ENCODE results near the gene ATP8A2. TPM values are rescaled to one million over a fixed set of nuclear protein-coding genes. Genes with fewer than 3 reads are reported as not detected.

Gene ATP8A2
- total and polyA plus RNA-seq, 4 donors, result 0.01 to 0.08 (median 0.05) TPM; not detected in 1

DNA sequence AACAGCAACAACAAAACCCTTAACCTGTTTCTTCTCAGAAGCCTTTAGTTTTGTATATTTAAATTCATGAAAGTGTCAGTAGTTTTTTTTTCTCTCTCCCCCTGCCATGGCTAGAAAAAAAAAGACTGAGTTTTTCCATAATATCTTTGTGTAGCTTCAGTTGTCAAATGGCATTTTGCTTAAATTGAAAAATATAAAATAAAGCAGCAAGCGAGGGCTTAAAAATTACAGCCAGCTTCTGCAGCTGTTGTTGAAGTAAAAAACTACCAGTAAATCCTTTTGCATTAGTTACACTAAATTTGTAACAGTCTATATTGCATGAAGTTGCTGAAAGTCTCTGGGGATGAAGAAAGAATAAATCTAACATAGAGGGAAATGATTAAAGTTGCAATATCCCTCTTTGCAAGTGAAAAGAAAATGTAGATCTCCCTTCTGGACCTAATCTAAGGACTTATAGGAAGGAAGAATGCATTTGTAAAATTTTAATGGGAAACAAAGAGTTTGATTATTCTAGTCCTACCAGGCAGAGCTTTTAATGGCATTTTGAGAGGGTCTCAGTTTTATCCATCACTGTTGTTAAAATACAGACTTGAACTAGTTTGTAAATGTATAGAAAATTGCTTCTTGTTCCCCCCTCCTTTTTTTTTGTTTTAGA, 215.7 kb downstream of the ATP8A2 start (continued):
- no peak for TF ChIP-seq FOXA1 (IDR thresholded peaks at IDR 0.05)
- no peak for TF ChIP-seq SP1 (IDR thresholded peaks at IDR 0.05)

DNA sequence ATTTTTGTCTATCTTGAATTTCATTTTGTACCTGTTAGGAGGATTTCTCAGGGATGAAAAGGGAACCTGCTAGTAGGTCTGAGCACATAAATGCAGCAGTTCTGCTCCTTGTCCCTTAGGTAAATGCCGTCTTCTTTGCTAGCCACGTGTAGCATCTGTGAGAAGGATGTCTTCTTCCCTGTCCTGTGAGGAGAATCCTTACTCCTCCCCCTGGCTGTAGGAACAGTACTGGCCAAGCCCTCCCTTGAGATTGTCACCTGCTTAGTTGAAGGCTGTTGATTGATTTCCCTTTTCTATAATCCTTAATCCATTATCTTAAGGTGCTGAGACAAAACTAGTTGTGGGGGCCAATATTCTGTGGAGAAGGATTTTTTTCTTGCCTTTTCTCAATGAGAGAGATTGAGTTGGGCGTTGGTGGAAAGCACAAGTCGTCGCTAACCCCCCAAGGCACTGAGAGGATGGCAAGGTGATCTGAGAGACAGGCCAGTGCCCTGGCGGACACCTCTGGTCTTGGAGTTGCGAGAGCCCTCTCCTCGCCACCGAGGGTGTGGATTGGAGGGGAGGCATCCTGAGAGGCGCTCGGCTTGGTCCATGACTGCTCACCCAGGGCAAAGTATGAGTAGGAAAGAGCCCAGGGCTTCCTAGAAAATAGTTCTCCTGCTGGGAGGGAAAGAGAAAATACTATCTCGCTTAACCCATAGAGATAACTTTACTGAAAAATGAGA, 216.7 kb downstream of the ATP8A2 start:
- H3K27ac ChIP-seq (ENCODE audit: low read depth in 1 of 2, low read length in 2 of 2), result no peak overlapping the region
- H3K9ac ChIP-seq (ENCODE audit: low read depth in 1 of 2, low read length in 2 of 2), result no peak overlapping the region
- 78% methylated on average over 12 of the region's 12 CpGs for WGBS
- TF ChIP-seq YY1 (IDR thresholded peaks at IDR 0.05) (no peak), GABPA (IDR thresholded peaks at IDR 0.05 in 1 of 2, conservative IDR thresholded peaks at IDR 0.05 in 1 of 2) (no peak), RAD21 (IDR thresholded peaks at IDR 0.05) (no peak), HNF4G (IDR thresholded peaks at IDR 0.05) (no peak), RXRA (IDR thresholded peaks at IDR 0.05) (no peak)
- TF ChIP-seq, protein P1, sequence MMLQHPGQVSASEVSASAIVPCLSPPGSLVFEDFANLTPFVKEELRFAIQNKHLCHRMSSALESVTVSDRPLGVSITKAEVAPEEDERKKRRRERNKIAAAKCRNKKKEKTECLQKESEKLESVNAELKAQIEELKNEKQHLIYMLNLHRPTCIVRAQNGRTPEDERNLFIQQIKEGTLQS (IDR thresholded peaks at IDR 0.05), result no peak
- TF ChIP-seq, protein P2, sequence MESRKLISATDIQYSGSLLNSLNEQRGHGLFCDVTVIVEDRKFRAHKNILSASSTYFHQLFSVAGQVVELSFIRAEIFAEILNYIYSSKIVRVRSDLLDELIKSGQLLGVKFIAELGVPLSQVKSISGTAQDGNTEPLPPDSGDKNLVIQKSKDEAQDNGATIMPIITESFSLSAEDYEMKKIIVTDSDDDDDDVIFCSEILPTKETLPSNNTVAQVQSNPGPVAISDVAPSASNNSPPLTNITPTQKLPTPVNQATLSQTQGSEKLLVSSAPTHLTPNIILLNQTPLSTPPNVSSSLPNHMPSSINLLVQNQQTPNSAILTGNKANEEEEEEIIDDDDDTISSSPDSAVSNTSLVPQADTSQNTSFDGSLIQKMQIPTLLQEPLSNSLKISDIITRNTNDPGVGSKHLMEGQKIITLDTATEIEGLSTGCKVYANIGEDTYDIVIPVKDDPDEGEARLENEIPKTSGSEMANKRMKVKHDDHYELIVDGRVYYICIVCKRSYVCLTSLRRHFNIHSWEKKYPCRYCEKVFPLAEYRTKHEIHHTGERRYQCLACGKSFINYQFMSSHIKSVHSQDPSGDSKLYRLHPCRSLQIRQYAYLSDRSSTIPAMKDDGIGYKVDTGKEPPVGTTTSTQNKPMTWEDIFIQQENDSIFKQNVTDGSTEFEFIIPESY (IDR thresholded peaks at IDR 0.05), result no peak
- no peaks in the 10 kb centered on the region for H3K9me3 ChIP-seq (ENCODE audit: control insufficient read depth in 4 of 4, low read length in 3 of 4)
- no peaks in the 10 kb centered on the region for H3K4me1 ChIP-seq (ENCODE audit: control insufficient read depth in 4 of 4, insufficient read depth in 4 of 4, low read length in 3 of 4)
- no peak overlapping the region for H3K4me3 ChIP-seq (ENCODE audit: low read depth in 1 of 3, low read length in 3 of 3)
- H3K27me3 ChIP-seq (ENCODE audit: control insufficient read depth in 4 of 4, insufficient read depth in 4 of 4, low read length in 3 of 4), result peaks cover 0 to 5% (median 1%) of the 10 kb centered on the region in 4 donors
- no peaks in the 10 kb centered on the region for H3K36me3 ChIP-seq (ENCODE audit: control insufficient read depth in 4 of 4, insufficient read depth in 3 of 4, low read depth in 1 of 4, low read length in 3 of 4)
- no peak for DNase-seq (ENCODE audit: low spot score)

DNA sequence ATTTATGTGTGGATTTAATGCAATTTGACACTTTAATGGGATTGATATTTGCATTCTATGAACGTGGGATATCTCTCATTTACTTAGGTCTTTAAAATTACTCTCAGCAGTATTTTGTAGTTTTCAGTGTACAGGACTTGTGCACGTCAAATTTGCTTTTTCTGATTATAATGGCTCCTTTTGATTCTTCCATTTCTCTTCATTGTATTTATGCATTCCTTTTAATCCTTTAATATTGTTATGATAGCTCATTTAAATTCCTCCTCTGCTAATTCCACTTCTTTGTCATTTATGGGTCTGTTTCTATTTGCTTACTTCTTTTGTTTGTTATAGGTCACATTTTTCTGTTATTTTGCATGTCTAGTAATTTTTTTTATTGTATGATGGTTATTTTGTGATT, 226.6 kb downstream of the ATP8A2 start:
- H3K27me3 ChIP-seq (ENCODE audit: control insufficient read depth in 4 of 4, insufficient read depth in 4 of 4, low read length in 3 of 4), result peaks cover 0 to 13% (median 2%) of the 10 kb centered on the region in 4 donors
- H3K9me3 ChIP-seq (ENCODE audit: control insufficient read depth in 4 of 4, low read length in 3 of 4), result no peaks in the 10 kb centered on the region
- no peak overlapping the region for H3K27ac ChIP-seq (ENCODE audit: low read depth in 1 of 2, low read length in 2 of 2)
- no peak for TF ChIP-seq RAD21 (IDR thresholded peaks at IDR 0.05)
- TF ChIP-seq, protein P3, sequence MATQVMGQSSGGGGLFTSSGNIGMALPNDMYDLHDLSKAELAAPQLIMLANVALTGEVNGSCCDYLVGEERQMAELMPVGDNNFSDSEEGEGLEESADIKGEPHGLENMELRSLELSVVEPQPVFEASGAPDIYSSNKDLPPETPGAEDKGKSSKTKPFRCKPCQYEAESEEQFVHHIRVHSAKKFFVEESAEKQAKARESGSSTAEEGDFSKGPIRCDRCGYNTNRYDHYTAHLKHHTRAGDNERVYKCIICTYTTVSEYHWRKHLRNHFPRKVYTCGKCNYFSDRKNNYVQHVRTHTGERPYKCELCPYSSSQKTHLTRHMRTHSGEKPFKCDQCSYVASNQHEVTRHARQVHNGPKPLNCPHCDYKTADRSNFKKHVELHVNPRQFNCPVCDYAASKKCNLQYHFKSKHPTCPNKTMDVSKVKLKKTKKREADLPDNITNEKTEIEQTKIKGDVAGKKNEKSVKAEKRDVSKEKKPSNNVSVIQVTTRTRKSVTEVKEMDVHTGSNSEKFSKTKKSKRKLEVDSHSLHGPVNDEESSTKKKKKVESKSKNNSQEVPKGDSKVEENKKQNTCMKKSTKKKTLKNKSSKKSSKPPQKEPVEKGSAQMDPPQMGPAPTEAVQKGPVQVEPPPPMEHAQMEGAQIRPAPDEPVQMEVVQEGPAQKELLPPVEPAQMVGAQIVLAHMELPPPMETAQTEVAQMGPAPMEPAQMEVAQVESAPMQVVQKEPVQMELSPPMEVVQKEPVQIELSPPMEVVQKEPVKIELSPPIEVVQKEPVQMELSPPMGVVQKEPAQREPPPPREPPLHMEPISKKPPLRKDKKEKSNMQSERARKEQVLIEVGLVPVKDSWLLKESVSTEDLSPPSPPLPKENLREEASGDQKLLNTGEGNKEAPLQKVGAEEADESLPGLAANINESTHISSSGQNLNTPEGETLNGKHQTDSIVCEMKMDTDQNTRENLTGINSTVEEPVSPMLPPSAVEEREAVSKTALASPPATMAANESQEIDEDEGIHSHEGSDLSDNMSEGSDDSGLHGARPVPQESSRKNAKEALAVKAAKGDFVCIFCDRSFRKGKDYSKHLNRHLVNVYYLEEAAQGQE (IDR thresholded peaks at IDR 0.05), result no peak
- no peak for TF ChIP-seq FOXA2 (IDR thresholded peaks at IDR 0.05)
- no peak for TF ChIP-seq TAF1 (conservative IDR thresholded peaks at IDR 0.05)
- no peak for TF ChIP-seq FOXA1 (IDR thresholded peaks at IDR 0.05)
- TF ChIP-seq, protein P4, sequence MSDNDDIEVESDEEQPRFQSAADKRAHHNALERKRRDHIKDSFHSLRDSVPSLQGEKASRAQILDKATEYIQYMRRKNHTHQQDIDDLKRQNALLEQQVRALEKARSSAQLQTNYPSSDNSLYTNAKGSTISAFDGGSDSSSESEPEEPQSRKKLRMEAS (IDR thresholded peaks at IDR 0.05), result no peak
- no peak for TF ChIP-seq HNF4G (IDR thresholded peaks at IDR 0.05)
- TF ChIP-seq, protein P1 (IDR thresholded peaks at IDR 0.05), result no peak
- TF ChIP-seq EGR1 (IDR thresholded peaks at IDR 0.05; ENCODE audit: low read depth in 2 of 2), result no peak
- no peak for TF ChIP-seq YY1 (IDR thresholded peaks at IDR 0.05)
- TF ChIP-seq, protein P2 (IDR thresholded peaks at IDR 0.05), result no peak
- TF ChIP-seq GABPA (IDR thresholded peaks at IDR 0.05 in 1 of 2, conservative IDR thresholded peaks at IDR 0.05 in 1 of 2), result no peak
- H3K4me1 ChIP-seq (ENCODE audit: control insufficient read depth in 4 of 4, insufficient read depth in 4 of 4, low read length in 3 of 4), result no peaks in the 10 kb centered on the region
- WGBS, result 51% methylated on average over 2 of the region's 2 CpGs
- no peak for DNase-seq (ENCODE audit: low spot score)
- H3K36me3 ChIP-seq (ENCODE audit: control insufficient read depth in 4 of 4, insufficient read depth in 3 of 4, low read depth in 1 of 4, low read length in 3 of 4), result no peaks in the 10 kb centered on the region
- no peak overlapping the region for H3K4me3 ChIP-seq (ENCODE audit: low read depth in 1 of 3, low read length in 3 of 3)
- H3K9ac ChIP-seq (ENCODE audit: low read depth in 1 of 2, low read length in 2 of 2), result no peak overlapping the region

Measured in liver (tissue), 9 donors.